SU-DHL-6 (cell line): ENCODE results near the gene SCO1.

Experiments
- H2AFZ ChIP-seq: fragments of 200-600 bp; sonication (generic); 2 replicates; pipeline ENCODE4 v1.6.1; 2014; ENCODE audit warnings: low read depth, mild to moderate bottlenecking, moderate library complexity, mixed read lengths, antibody characterized with exemption, low read length; ENCODE audit not compliant: severe bottlenecking
- H3F3A ChIP-seq: fragments of 200-600 bp; shearing (Covaris generic); 2 replicates; pipeline ENCODE4 v1.6.0; 2016; ENCODE audit warnings: antibody characterized with exemption, mild to moderate bottlenecking; ENCODE audit not compliant: insufficient read depth
- H3K27ac ChIP-seq: fragments of 200-600 bp; sonication (generic); 2 replicates; pipeline ENCODE4 v1.5.1; 2016; ENCODE audit warnings: low read depth, mild to moderate bottlenecking, low read length, moderate library complexity, mixed read lengths
- H3K27me3 ChIP-seq: fragments of 200-600 bp; sonication (generic), shearing (Covaris generic); 2 replicates; pipeline ENCODE4 v1.6.0; 2014; ENCODE audit warnings: mild to moderate bottlenecking, low read length
- H3K36me3 ChIP-seq: fragments of 200-600 bp; sonication (generic); 2 replicates; pipeline ENCODE4 v1.6.1; 2014; ENCODE audit warnings: mild to moderate bottlenecking, low read length, mixed read lengths
- H3K4me2 ChIP-seq: fragments of 300-600, 200-600 bp; shearing (Covaris generic), sonication (generic); 2 replicates; pipeline ENCODE4 v1.6.0; 2014; ENCODE audit warnings: low read length, low read depth, mild to moderate bottlenecking; ENCODE audit not compliant: poor library complexity, severe bottlenecking
- H3K4me3 ChIP-seq: fragments of 200-600 bp; sonication (generic); 2 replicates; pipeline ENCODE4 v1.5.1; 2014; ENCODE audit warnings: antibody characterized with exemption, low read length, mild to moderate bottlenecking, mixed read lengths; ENCODE audit not compliant: insufficient read depth, poor library complexity, severe bottlenecking
- H3K79me2 ChIP-seq: fragments of 200-600 bp; sonication (generic); 2 replicates; pipeline ENCODE4 v1.6.1; 2014; ENCODE audit warnings: mild to moderate bottlenecking, low read length, moderate library complexity; ENCODE audit not compliant: insufficient read depth
- H3K9ac ChIP-seq: fragments of 200-600 bp; sonication (generic); 2 replicates; pipeline ENCODE4 v1.7.0; 2014; ENCODE audit warnings: mild to moderate bottlenecking, low read length
- H3K9me2 ChIP-seq: fragments of 200-600 bp; sonication (generic); replicated peaks from 2 replicates; pipeline ENCODE4 v1.6.1; 2014; ENCODE audit warnings: low read length; ENCODE audit not compliant: insufficient read depth
- H3K9me3 ChIP-seq: fragments of 200-600 bp; sonication (generic); 2 replicates; pipeline ENCODE4 v1.6.1; 2014; ENCODE audit warnings: low read length, mixed read lengths; ENCODE audit not compliant: insufficient read depth
- H4K20me1 ChIP-seq: fragments of 200-600 bp; sonication (generic); 2 replicates; pipeline ENCODE4 v1.6.1; 2014; ENCODE audit warnings: low read depth, mild to moderate bottlenecking, antibody characterized with exemption, low read length, moderate library complexity, mixed read lengths
- EZH2phosphoT487 ChIP-seq: fragments of 200-600 bp; sonication (generic), shearing (Covaris generic); conservative IDR thresholded peaks from 2 replicates; pipeline ENCODE4 v1.6.1; 2018; ENCODE audit warnings: mild to moderate bottlenecking, antibody characterized with exemption, low read length, moderate library complexity, mixed read lengths
- TF ChIP-seq, protein P1 (sequence below): fragments of 200-600 bp; sonication (generic); IDR thresholded peaks from one replicate; pipeline ENCODE4 v1.5.1; 2017; ENCODE audit warnings: antibody characterized with exemption, mild to moderate bottlenecking, low read length, moderate library complexity; ENCODE audit not compliant: insufficient read depth, poor library complexity, severe bottlenecking

SCO1 gene

DNA sequence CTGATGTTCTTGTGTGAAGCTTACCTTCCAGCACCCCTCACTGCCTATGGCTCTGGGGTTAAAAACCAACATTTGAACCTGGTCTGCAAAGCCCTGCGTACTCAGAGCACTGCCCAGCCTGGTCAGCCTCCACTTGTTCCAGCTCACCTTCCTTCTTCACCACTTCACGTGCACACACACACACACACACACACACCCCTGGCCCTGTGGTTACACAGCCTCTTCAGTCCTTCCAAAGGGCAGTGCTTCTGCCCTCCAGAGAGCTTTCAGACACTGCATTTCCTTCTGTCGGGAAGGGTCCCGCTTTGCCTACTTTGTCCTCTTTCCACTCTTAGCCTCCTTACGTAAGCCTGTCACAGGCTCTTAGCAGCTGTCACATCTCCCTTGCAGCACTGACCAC, 42.1 kb upstream of the SCO1 start:
- no peaks in the 10 kb centered on the region for H3K27me3 ChIP-seq
- no peak overlapping the region for H3K9ac ChIP-seq
- H3K79me2 ChIP-seq: no peaks in the 10 kb centered on the region
- H3K9me2 ChIP-seq: no peaks in the 10 kb centered on the region
- TF ChIP-seq, protein P1, sequence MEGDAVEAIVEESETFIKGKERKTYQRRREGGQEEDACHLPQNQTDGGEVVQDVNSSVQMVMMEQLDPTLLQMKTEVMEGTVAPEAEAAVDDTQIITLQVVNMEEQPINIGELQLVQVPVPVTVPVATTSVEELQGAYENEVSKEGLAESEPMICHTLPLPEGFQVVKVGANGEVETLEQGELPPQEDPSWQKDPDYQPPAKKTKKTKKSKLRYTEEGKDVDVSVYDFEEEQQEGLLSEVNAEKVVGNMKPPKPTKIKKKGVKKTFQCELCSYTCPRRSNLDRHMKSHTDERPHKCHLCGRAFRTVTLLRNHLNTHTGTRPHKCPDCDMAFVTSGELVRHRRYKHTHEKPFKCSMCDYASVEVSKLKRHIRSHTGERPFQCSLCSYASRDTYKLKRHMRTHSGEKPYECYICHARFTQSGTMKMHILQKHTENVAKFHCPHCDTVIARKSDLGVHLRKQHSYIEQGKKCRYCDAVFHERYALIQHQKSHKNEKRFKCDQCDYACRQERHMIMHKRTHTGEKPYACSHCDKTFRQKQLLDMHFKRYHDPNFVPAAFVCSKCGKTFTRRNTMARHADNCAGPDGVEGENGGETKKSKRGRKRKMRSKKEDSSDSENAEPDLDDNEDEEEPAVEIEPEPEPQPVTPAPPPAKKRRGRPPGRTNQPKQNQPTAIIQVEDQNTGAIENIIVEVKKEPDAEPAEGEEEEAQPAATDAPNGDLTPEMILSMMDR: no peak
- TF ChIP-seq EZH2phosphoT487: no peak
- H3F3A ChIP-seq: no peaks in the 10 kb centered on the region
- no peak overlapping the region for H3K27ac ChIP-seq
- H3K4me2 ChIP-seq: no peak overlapping the region
- no peaks in the 10 kb centered on the region for H3K36me3 ChIP-seq
- no peaks in the 10 kb centered on the region for H3K9me3 ChIP-seq
- no peaks in the 10 kb centered on the region for H4K20me1 ChIP-seq
- no peak overlapping the region for H3K4me3 ChIP-seq
- no peak overlapping the region for H2AFZ ChIP-seq

DNA sequence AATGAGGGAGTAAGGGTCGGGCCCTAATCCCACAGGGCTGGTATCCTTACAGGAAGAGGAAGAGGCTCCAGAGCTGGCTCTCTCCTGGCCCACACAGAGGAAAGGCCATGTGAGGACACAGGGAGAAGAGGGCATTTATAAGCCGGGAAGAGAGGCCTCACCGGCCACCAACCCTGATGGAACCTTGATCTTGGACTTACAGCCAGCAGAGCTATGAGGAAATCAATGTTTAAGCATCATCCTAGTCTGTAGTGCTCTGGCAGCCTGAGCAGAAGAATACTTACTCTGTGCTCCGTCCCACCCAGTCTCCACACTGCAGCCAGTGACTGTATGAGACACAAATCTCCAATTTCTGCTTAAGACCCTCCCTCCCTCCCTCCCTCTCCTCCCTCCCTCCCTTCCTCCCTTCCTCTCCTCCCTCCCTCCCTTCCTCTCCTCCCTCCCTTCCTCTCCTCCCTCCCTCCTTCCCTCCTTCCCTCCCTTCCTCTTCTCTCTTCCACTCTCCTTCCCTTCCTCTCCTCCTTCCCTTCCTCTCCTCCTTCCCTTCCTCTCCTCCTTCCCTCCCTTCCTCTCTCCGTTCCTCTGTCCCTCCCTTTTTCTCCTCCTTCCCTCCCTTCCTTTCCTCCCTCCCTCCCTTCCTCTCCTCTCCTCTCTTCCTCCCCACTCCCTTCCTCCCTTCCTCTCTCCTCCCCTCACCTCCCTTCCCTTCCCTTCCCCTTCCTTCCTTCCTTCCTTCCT, 41.4 kb upstream of the SCO1 start:
- Histone ChIP-seq H3K27ac (no peak overlapping the region), H3F3A (no peaks in the 10 kb centered on the region), H3K4me2 (no peak overlapping the region), H3K4me3 (no peak overlapping the region), H3K9me2 (no peaks in the 10 kb centered on the region), H4K20me1 (no peaks in the 10 kb centered on the region), H2AFZ (no peak overlapping the region), H3K9me3 (no peaks in the 10 kb centered on the region), H3K9ac (no peak overlapping the region), H3K27me3 (no peaks in the 10 kb centered on the region), H3K36me3 (no peaks in the 10 kb centered on the region), H3K79me2 (no peaks in the 10 kb centered on the region)
- TF ChIP-seq EZH2phosphoT487: no peak
- TF ChIP-seq, protein P1: no peak

DNA sequence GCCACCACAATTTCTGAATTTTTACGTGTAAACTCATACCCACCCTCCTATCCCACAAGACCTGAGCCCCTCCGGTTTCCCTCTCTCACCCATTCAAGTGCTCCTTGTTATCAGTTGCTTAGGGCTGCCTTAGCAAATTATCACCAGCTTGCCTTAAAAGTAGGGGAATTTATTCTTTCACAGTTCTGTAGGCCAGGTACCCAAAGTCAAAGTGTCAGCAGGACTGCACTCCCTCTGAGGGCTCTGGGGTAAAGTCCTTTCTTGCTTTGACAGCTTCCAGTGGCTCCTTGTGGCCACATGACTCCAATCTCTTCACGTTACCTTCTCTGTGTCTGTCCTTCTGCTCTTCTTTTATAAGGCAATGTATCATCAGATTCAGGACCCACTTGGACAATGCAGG, 40.4 kb upstream of the SCO1 start:
- TF ChIP-seq, protein P1: no peak
- no peak for TF ChIP-seq EZH2phosphoT487
- Histone ChIP-seq H3K36me3 (no peaks in the 10 kb centered on the region), H3K9me3 (no peaks in the 10 kb centered on the region), H3K27ac (no peak overlapping the region), H4K20me1 (no peaks in the 10 kb centered on the region), H3F3A (no peaks in the 10 kb centered on the region), H3K79me2 (no peaks in the 10 kb centered on the region), H3K4me3 (no peak overlapping the region), H3K27me3 (no peaks in the 10 kb centered on the region), H3K9ac (no peak overlapping the region), H2AFZ (no peak overlapping the region), H3K4me2 (no peak overlapping the region), H3K9me2 (no peaks in the 10 kb centered on the region)
